DMS53 treated with DMSO at 0.1 percent for 48 hours (cell line): Measurements from ENCODE around the gene MIDN.

Experiments used
- DNase-seq: peaks from one replicate; lab custom pipeline; 2025; ENCODE audit not compliant: unreplicated experiment; lab: John Stamatoyannopoulos, UW

MIDN gene

GRCh38 chr19:1232652-1233072 is 15.7 kb upstream of the MIDN start:
- no peak for DNase-seq

- no peak for DNase-seq
These were observed 15.2 kb upstream of the MIDN start for GRCh38 chr19:1233115-1233667.

DNA sequence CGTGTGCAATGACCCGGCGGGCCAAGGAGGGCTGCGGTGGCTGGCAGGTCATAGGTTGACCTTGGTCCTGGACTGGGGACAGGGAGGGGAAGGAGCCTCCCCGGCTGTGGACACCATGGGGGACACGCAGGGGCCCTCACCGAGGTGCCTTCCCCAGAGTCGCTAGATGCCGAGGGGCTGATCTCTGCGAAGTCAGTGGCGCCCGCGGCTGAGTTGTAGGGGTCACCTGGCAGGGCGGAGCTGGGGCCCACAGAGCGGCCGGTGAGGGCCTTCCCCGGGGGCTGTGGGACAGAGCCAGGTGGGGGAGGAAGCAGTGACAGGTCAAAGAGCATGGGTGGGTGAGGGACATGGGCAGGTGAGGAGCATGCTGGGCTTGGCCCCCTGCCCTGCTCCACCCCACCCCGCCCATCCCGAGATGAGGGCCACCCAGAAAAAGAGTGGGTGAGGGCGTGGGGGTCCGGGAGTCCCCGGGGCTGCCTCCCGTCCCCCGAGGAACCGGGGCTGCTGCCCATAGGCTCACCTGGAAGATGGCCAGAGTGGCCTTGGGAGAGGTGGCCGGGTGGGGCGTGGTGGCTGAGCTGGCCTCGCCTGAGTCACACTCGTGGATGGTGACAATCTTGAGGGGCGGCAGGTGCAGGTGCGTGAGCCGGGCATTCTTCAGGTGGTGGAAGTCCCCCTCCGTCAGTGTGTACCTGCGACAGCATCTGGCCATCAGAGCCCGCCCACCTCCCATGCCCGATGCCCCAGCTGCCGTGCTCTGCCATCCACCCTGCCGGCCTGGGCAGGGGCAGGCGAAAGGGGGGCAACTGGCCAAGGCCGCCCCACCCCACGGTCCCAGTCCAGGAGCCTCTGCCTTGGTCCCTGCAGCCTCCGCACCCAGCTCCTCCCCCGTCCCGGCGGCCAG is 14.1 kb upstream of the MIDN start:
- DNase-seq = no peak

- no peak for DNase-seq
These were observed 13.4 kb upstream of the MIDN start for GRCh38 chr19:1234955-1235380.

DNA sequence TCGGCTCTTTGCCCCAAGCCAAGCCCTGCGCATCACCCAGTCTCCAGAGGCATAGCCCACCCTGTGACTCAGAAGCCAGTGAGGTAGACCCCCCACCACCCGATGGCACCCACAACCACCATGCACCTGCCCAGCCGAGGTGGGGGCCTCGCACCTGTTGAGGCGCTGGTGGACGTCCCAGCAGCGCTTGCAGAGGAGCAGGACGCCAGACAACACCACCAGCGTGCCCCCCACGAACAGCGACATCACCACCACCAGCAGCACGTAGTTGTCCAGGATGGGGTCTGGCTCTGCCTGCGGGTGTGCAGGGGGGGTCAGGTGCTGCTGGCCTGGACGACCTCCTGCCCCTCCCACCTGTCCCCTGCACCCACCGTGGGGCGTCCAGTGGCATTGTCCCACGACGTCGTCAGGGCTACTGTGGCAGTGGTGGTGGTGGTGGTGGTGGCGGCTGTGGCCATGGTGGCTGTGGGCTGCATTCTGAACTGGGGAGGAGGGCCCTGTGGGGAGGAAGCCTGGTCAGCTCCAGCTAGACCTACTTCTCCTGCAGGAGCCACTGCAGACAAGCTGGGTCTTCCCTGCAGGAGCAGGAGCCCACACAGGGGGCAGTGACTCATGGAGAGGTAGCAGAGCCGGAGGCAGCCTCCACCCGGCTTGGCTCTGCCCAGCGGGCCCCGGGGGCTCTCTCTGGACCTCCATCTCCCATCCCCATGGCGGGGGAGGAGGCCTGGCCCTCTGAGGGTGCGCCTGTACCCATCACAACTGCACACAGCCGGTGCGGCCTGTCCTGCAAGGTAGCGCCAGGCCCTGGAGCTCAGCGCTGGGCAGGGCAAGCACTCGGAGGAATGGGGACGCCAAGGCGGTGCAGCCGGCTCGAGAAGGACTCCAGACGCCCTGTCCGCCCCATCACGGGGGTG is 12.5 kb upstream of the MIDN start:
- DNase-seq = no peak

DNA sequence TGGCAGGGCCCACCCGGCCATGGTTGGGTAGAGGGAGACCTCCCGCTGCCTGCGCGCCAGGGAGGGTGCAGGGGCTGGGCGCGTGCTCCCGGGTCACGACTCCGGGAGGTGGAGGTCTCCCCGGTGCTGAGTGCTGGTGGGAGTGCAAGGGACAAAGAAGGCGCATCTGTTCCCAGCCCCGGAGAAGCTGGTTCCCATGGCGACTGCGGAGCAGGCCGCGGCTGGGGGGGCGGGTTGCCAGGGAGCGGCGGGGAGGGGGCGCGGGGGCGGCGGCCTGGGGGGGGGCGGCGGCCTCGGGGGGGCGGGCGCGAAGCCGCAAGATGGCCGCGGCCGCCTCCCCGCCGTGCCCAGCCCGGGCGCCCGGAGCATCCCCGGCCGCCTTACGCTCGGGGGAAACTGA is 11.8 kb upstream of the MIDN start:
- no peak for DNase-seq

DNA sequence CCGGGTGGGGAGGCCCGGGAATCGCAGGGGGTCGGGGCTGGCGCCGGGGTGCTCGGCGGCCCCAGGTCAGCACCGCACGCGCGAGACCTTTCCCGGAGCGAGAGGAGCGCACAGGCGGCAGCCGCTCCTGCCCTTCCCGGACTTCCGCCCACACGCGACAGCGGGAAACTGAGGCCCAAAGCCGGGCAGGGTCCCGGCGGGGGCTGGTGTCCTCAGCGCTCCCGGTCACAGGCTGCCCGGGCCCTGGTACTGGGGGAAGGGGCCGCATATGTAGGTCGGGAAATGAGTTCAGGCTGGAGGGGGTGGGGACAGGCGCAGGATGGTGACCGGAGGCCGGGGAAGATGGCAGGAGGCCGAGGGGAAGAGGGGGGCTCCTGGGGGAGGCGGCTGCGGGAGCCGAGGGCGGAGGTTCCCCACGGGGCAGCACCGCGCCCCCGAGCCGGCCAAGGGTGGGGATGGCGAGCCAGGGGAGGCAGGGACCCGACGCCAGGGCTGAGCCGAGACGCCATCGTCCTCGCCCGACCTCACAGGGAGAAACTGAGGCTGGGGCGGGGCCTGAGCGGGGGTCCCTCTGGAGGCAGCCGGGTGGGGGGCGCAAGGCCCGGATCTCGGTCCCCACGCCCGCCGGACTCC is 11.2 kb upstream of the MIDN start:
- no peak for DNase-seq

GRCh38 chr19:1237754-1238368 is 10.5 kb upstream of the MIDN start, which contains the start of gene CBARP:
Gene CBARP, minus strand, starts transcription at chr19:1238005. Its CDS starts 1,905 bp downstream, at chr19:1236100.
- no peak for DNase-seq

DNA sequence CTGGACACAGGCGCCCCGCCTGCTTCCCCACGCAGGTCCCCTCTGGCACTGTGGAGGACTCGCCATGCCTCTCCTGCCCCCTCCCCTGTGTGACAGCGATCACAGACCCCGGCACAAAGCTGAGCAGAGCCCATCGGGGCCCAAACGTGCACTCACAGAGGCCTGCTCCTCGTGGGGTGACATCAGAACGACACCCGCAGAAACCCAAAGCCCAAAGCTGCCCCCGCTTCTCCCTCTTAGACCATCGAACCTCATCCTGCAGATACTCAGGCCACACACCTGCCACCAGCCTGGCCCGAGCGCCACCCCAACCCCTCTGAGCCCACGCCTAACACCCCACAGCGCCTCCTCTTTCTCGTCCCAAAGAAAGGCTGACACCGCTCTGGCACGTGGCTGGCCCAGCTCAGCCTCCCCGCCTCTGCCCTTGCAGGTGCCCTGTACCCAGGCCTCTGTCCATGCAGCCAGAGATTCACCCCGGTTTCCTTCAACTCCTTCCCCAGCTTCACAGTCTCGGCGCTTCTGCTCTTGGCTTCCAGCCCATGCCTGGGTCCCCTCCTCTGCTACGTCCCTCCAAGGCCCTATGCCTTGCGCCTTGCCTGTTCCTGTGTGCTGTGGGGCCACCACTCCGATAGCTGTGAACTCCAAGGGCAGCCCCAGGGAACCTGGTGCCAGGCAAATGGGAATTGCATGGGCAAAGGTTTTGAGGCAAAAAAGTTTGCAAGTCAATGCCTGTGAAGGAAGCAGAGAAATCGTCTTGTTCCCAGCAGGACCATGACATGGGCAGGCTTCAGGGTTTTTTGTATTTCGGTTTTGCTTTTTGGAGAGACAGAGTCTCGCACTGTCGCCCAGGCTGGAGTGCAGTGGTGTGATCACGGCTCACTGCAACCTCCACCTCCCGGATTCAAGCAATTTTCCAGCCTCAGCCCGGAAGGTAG is 9.7 kb upstream of the MIDN start:
- no peak for DNase-seq

- no peak for DNase-seq
These were observed 9.0 kb upstream of the MIDN start for GRCh38 chr19:1239420-1239795.

DNA sequence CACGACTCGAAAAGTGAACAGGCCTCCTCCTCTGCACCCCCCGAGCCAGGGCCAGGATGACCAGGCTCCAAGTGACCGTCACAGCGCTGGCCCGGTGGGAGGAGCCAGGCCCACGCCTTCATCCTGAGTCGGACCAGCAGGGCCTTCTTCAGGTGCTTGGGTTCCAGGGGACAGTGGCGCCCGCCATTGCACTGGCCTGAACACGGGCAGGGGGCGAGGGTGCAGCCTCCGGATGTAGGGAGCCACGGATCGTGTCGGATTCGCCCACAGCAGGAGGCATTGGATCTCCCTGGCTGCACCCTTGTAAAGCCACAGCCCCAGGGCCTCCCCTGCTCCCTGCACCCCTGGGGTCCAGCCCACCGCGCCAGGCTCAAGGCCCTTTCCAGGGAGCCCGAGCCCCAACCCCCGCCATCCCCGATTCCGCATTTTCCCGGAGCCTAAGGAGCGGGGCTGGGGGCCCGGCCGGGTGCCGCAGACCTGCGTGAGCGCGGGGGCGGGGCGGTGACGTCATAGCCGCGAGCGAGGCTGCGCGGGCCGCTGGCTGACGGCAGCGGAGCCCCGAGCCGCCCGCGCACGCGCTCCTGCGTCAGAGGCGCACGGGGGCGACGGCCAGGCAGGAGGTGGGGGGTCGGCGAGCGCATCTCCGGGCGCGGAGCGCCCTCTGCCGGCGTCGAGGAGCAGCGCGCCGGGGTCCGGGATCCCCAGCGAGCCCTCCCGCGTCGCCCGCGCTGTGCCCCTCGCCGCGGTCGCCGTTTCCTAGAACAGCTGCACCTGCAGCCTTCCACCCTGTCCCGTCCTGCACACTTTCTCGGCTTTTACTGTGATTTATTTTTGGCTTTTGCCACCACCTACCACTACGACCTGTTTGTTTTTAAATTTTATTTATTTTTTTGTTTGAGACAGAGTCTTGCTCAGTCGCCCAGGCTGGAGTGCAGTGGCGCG is 8.3 kb upstream of the MIDN start:
- peak; percentile 64 for DNase-seq

- no peak for DNase-seq
These were observed 7.5 kb upstream of the MIDN start for GRCh38 chr19:1240925-1241324.

- peak; percentile 80 for DNase-seq
These were observed 6.8 kb upstream of the MIDN start, which contains the start of gene ATP5F1D for GRCh38 chr19:1241417-1242095. Gene ATP5F1D, plus strand, starts transcription at chr19:1241751. Its CDS starts 100 bp downstream, at chr19:1241851.

- peak; percentile 17 for DNase-seq
These were observed 4.4 kb upstream of the MIDN start for GRCh38 chr19:1243768-1244692.

DNA sequence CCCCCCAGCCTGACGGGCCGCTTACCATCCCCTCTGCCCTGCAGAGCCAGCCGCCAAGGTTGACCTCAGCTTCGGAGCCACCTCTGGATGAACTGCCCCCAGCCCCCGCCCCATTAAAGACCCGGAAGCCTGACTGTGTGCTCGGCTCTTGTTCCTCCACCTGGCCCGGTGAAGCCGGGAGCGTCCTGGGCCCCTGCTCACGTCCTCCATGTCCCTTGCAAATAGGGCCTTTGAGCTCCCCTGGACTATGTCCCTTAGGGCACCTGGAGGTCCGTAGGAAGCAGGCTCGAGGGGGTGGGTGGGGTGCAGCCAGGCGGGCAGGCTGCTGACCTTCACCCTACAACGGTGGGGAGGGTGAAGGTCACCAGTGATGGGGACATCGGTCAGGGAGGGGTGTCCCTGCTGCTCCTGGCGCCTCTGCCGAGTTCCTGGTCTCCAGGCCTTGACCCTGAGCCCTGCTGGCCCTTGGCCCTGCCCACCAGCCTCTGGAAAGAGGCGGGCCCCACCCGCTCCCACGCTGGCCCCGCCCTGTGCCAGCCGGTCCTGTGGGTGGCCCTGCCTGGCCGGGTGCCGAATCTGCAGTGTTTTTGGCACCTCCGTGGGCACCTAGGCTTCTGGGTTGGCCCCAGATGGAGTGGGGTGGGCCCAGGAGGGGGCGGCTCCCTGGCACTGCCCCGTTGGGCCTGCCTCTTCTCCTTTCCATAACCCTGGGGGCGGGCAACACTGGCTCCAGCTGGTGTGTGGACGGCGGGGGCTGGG is 3.5 kb upstream of the MIDN start:
- DNase-seq = no peak
